ENCODE results near the gene NKPD1.

Gene NKPD1

GRCh38 chr19:45117671-45118070 is 43.1 kb downstream of the NKPD1 start:
- H3K36me3 ChIP-seq (ENCODE audit: control insufficient read depth, insufficient read depth, low read length): no peaks in the 10 kb centered on the region
- no peak for TF ChIP-seq CTCF (IDR thresholded peaks at IDR 0.05)
- no peaks in the 10 kb centered on the region for H3K9me3 ChIP-seq (ENCODE audit: control insufficient read depth, low read length)
- H3K4me3 ChIP-seq (ENCODE audit: low read depth, low read length): no peak overlapping the region
- no peak overlapping the region for H3K27ac ChIP-seq
- H3K9ac ChIP-seq: no peak overlapping the region
- no peaks in the 10 kb centered on the region for H3K27me3 ChIP-seq (ENCODE audit: control insufficient read depth, insufficient read depth, low read length)
- H3K79me2 ChIP-seq: peaks cover 79% of the 10 kb centered on the region
- no peak overlapping the region for H3K4me2 ChIP-seq (ENCODE audit: low read length)
- H2AFZ ChIP-seq: no peak overlapping the region
- H3K4me1 ChIP-seq: no peaks in the 10 kb centered on the region

- no peak for TF ChIP-seq CTCF (IDR thresholded peaks at IDR 0.05)
- Histone ChIP-seq H3K79me2 (peaks cover 83% of the 10 kb centered on the region), H3K27ac (no peak overlapping the region), H3K36me3 (ENCODE audit: control insufficient read depth, insufficient read depth, low read length) (no peaks in the 10 kb centered on the region), H3K4me2 (ENCODE audit: low read length) (no peak overlapping the region), H3K27me3 (ENCODE audit: control insufficient read depth, insufficient read depth, low read length) (no peaks in the 10 kb centered on the region), H3K9ac (no peak overlapping the region), H2AFZ (no peak overlapping the region), H3K9me3 (ENCODE audit: control insufficient read depth, low read length) (no peaks in the 10 kb centered on the region), H3K4me3 (ENCODE audit: low read depth, low read length) (no peak overlapping the region), H3K4me1 (no peaks in the 10 kb centered on the region)
Observed at GRCh38 chr19:45117167-45117594, 43.6 kb downstream of the NKPD1 start.

GRCh38 chr19:45115809-45116615 is 44.8 kb downstream of the NKPD1 start:
- H3K4me2 ChIP-seq (ENCODE audit: low read length): no peak overlapping the region
- no peaks in the 10 kb centered on the region for H3K9me3 ChIP-seq (ENCODE audit: control insufficient read depth, low read length)
- H3K79me2 ChIP-seq: peaks cover 82% of the 10 kb centered on the region
- no peaks in the 10 kb centered on the region for H3K27me3 ChIP-seq (ENCODE audit: control insufficient read depth, insufficient read depth, low read length)
- H3K27ac ChIP-seq: no peak overlapping the region
- no peak overlapping the region for H3K9ac ChIP-seq
- H3K4me3 ChIP-seq (ENCODE audit: low read depth, low read length): no peak overlapping the region
- no peak for TF ChIP-seq CTCF (IDR thresholded peaks at IDR 0.05)
- no peaks in the 10 kb centered on the region for H3K36me3 ChIP-seq (ENCODE audit: control insufficient read depth, insufficient read depth, low read length)
- H2AFZ ChIP-seq: no peak overlapping the region
- H3K4me1 ChIP-seq: no peaks in the 10 kb centered on the region

- Histone ChIP-seq H3K9ac (no peak overlapping the region), H3K9me3 (ENCODE audit: control insufficient read depth, low read length) (no peaks in the 10 kb centered on the region), H3K36me3 (ENCODE audit: control insufficient read depth, insufficient read depth, low read length) (no peaks in the 10 kb centered on the region), H3K4me2 (ENCODE audit: low read length) (no peak overlapping the region), H3K27me3 (ENCODE audit: control insufficient read depth, insufficient read depth, low read length) (no peaks in the 10 kb centered on the region), H3K79me2 (peaks cover 85% of the 10 kb centered on the region), H3K4me1 (no peaks in the 10 kb centered on the region), H3K27ac (no peak overlapping the region), H3K4me3 (ENCODE audit: low read depth, low read length) (no peak overlapping the region), H2AFZ (no peak overlapping the region)
- TF ChIP-seq CTCF (IDR thresholded peaks at IDR 0.05): no peak
Observed at GRCh38 chr19:45114116-45114515, 46.7 kb downstream of the NKPD1 start.

- no peaks in the 10 kb centered on the region for H3K4me1 ChIP-seq
- peaks cover 86% of the 10 kb centered on the region for H3K79me2 ChIP-seq
- H2AFZ ChIP-seq: no peak overlapping the region
- no peak overlapping the region for H3K4me2 ChIP-seq (ENCODE audit: low read length)
- H3K9me3 ChIP-seq (ENCODE audit: control insufficient read depth, low read length): no peaks in the 10 kb centered on the region
- no peaks in the 10 kb centered on the region for H3K27me3 ChIP-seq (ENCODE audit: control insufficient read depth, insufficient read depth, low read length)
- H3K9ac ChIP-seq: no peak overlapping the region
- TF ChIP-seq CTCF (IDR thresholded peaks at IDR 0.05): no peak
- no peak overlapping the region for H3K4me3 ChIP-seq (ENCODE audit: low read depth, low read length)
- no peak overlapping the region for H3K27ac ChIP-seq
- no peaks in the 10 kb centered on the region for H3K36me3 ChIP-seq (ENCODE audit: control insufficient read depth, insufficient read depth, low read length)
Observed at GRCh38 chr19:45113628-45114027, 47.2 kb downstream of the NKPD1 start.

All from parathyroid adenoma (tissue), 2 donors.